GM12891 (cell line): Measurements from ENCODE around the gene ANKRD63.

Experiments
- DNase-seq: peaks from one replicate; pipeline ENCODE4 v3.0.0; 2011; ENCODE audit warnings: low spot score; ENCODE audit not compliant: insufficient read length
- FAIRE-seq: peaks from 2 replicates; lab custom pipeline; 2011; peaks lifted over from hg19 to GRCh38; lab: Jason Lieb, UNC
- PAX5 ChIP-seq: IDR thresholded peaks from 2 replicates; pipeline ENCODE4 v1.6.1; 2011; ENCODE audit warnings: low read length, moderate library complexity, mild to moderate bottlenecking; ENCODE audit not compliant: insufficient read depth, severe bottlenecking
- POLR2A ChIP-seq: IDR thresholded peaks from 2 replicates; pipeline ENCODE4 v1.6.1; 2011; ENCODE audit warnings: low read depth, low read length, control low read depth
- POLR2AphosphoS5 ChIP-seq: IDR thresholded peaks from 2 replicates; pipeline ENCODE4 v1.6.1; 2011; ENCODE audit warnings: low read depth, low read length, control low read depth
- POU2F2 ChIP-seq: IDR thresholded peaks from 2 replicates; pipeline ENCODE4 v1.6.1; 2011; ENCODE audit warnings: low read depth, mild to moderate bottlenecking, control low read depth, low read length, moderate library complexity
- SPI1 ChIP-seq: IDR thresholded peaks from 2 replicates; pipeline ENCODE4 v1.6.1; 2011; ENCODE audit warnings: low read depth, low read length, control low read depth
- TAF1 ChIP-seq: IDR thresholded peaks from 2 replicates; pipeline ENCODE4 v1.6.1; 2011; ENCODE audit warnings: low read depth, low read length, control low read depth

ANKRD63 gene

GRCh38 chr15:40296561-40297230 lies 13.8 kb upstream of the ANKRD63 start:
- DNase-seq (no peak), FAIRE-seq (no peak)
- TF ChIP-seq SPI1 = no peak
- no peak for TF ChIP-seq POLR2AphosphoS5
- no peak for TF ChIP-seq PAX5
- TF ChIP-seq POLR2A = no peak
- TF ChIP-seq TAF1 = no peak
- no peak for TF ChIP-seq POU2F2

- TF ChIP-seq TAF1 (no peak), POLR2A (no peak), POU2F2 (no peak), POLR2AphosphoS5 (no peak), PAX5 (no peak), SPI1 (no peak)
- DNase-seq (no peak), FAIRE-seq (no peak)
Observed at GRCh38 chr15:40295877-40296560, 13.2 kb upstream of the ANKRD63 start.

GRCh38 chr15:40295297-40295696 lies 12.4 kb upstream of the ANKRD63 start:
- TF ChIP-seq POLR2A (no peak), SPI1 (no peak), PAX5 (no peak), TAF1 (no peak), POU2F2 (no peak), POLR2AphosphoS5 (no peak)
- FAIRE-seq (peak; percentile 9), DNase-seq (no peak)

- TF ChIP-seq PAX5 (no peak), POU2F2 (no peak), TAF1 (no peak), POLR2A (no peak), SPI1 (no peak), POLR2AphosphoS5 (no peak)
- no peak for DNase-seq
- FAIRE-seq = no peak
Observed at GRCh38 chr15:40293905-40294895, 11.3 kb upstream of the ANKRD63 start.

GRCh38 chr15:40293006-40293405 lies 10.1 kb upstream of the ANKRD63 start:
- FAIRE-seq (no peak), DNase-seq (no peak)
- TF ChIP-seq SPI1 (no peak), PAX5 (no peak), POLR2AphosphoS5 (no peak), POU2F2 (no peak), TAF1 (no peak), POLR2A (no peak)

GRCh38 chr15:40292246-40292645 lies 9.4 kb upstream of the ANKRD63 start:
- TF ChIP-seq POLR2A (no peak), TAF1 (no peak), POU2F2 (no peak)
- DNase-seq (no peak), FAIRE-seq (no peak)

GRCh38 chr15:40290918-40291574 lies 8.2 kb upstream of the ANKRD63 start:
- FAIRE-seq (no peak), DNase-seq (no peak)
- TF ChIP-seq POLR2A (no peak), POLR2AphosphoS5 (no peak), POU2F2 (no peak), SPI1 (no peak), TAF1 (no peak), PAX5 (no peak)

- TF ChIP-seq PAX5 = no peak
- TF ChIP-seq SPI1 = no peak
- TF ChIP-seq TAF1 = no peak
- TF ChIP-seq POLR2AphosphoS5 = no peak
- no peak for TF ChIP-seq POLR2A
- no peak for TF ChIP-seq POU2F2
- FAIRE-seq = no peak
- DNase-seq = no peak
Observed at GRCh38 chr15:40290545-40290917, 7.7 kb upstream of the ANKRD63 start.
